AG04450 (cell line): ENCODE results near the gene ADGRG6. TPM values are rescaled to one million over a fixed set of nuclear protein-coding genes. Genes with fewer than 3 reads are reported as not detected.

Source experiments
- CTCF ChIA-PET: fragments of 300-600, 350-600 bp; formaldehyde crosslinking; extraction: SDS; loops from one replicate; lab custom pipeline; 2022; ENCODE audit warnings: antibody characterized with exemption, inconsistent platforms; lab: Charles Lee
- POLR2A ChIA-PET: fragments of 350-600 bp; formaldehyde crosslinking; extraction: SDS; loops from one replicate; lab custom pipeline; 2021; ENCODE audit warnings: antibody characterized with exemption, inconsistent platforms; lab: Yijun Ruan, JAX
- DNase-seq: peaks from one replicate; pipeline ENCODE4 v3.0.0-alpha.2; 2011; ENCODE audit warnings: low read depth, low spot score
- H3K27ac ChIP-seq: one replicate; pipeline ENCODE4 v1.5.1; 2012; ENCODE audit warnings: low read depth, low read length, control low read depth
- H3K27me3 ChIP-seq: one replicate; pipeline ENCODE4 v1.6.0; 2012; ENCODE audit warnings: low read length; ENCODE audit not compliant: control insufficient read depth, insufficient read depth
- H3K4me3 ChIP-seq: 2 replicates; pipeline ENCODE4 v1.5.1; 2011; ENCODE audit warnings: mild to moderate bottlenecking, low read depth, low read length, control low read depth
- H3K9me3 ChIP-seq: 2 replicates; pipeline ENCODE4 v1.5.1; 2012; ENCODE audit warnings: low read length; ENCODE audit not compliant: control insufficient read depth, insufficient read depth
- CTCF ChIP-seq: IDR thresholded peaks from 2 replicates; pipeline ENCODE4 v1.5.1; 2011; ENCODE audit warnings: low read depth, low read length, control low read depth, inconsistent platforms
- polyA plus RNA-seq: library from polyadenylated mRNA; depleted of rRNA; stranded (reverse); fragments of >200 nt; gene quantifications from 2 replicates; pipeline ENCODE4 v1.2.3, GENCODE V29; 2011

Gene ADGRG6
- polyA plus RNA-seq, 1 experiment = 16.2 TPM

- no peak overlapping the region for H3K27ac ChIP-seq
- H3K4me3 ChIP-seq = no peak overlapping the region
- no peaks in the 10 kb centered on the region for H3K27me3 ChIP-seq
- no peak for DNase-seq
- CTCF ChIA-PET = no interaction called here
- no peaks in the 10 kb centered on the region for H3K9me3 ChIP-seq
- TF ChIP-seq CTCF = no peak
- POLR2A ChIA-PET = no interaction called here
These were observed 98.7 kb downstream of the ADGRG6 start for GRCh38 chr6:142400495-142400894.

GRCh38 chr6:142401838-142402237 is 100.0 kb downstream of the ADGRG6 start:
- ChIA-PET CTCF (no interaction called here), POLR2A (no interaction called here)
- no peak for DNase-seq
- no peak overlapping the region for H3K27ac ChIP-seq
- H3K4me3 ChIP-seq = no peak overlapping the region
- TF ChIP-seq CTCF = no peak
- no peaks in the 10 kb centered on the region for H3K9me3 ChIP-seq
- H3K27me3 ChIP-seq = no peaks in the 10 kb centered on the region

- POLR2A ChIA-PET = no interaction called here
These were observed 102.9 kb downstream of the ADGRG6 start for GRCh38 chr6:142404751-142405150.

GRCh38 chr6:142406131-142406530 is 104.3 kb downstream of the ADGRG6 start:
- no peak for DNase-seq
- TF ChIP-seq CTCF = no peak
- Histone ChIP-seq H3K4me3 (no peak overlapping the region), H3K9me3 (no peaks in the 10 kb centered on the region), H3K27me3 (no peaks in the 10 kb centered on the region), H3K27ac (no peak overlapping the region)
- POLR2A ChIA-PET = no interaction called here
- CTCF ChIA-PET = no interaction called here

More at GRCh38 chr6:142404751-142405150, 102.9 kb downstream of the ADGRG6 start:
- Histone ChIP-seq H3K9me3 (no peaks in the 10 kb centered on the region), H3K27me3 (no peaks in the 10 kb centered on the region), H3K27ac (no peak overlapping the region), H3K4me3 (no peak overlapping the region)
- CTCF ChIA-PET = interaction anchor here (0.6 kb wide), 1 partner anchor 163 kb away, joined by 3 read pairs; no protein-coding TSS in a partner anchor
- no peak for DNase-seq
- TF ChIP-seq CTCF = no peak

- no peak for DNase-seq
- Histone ChIP-seq H3K9me3 (no peaks in the 10 kb centered on the region), H3K27ac (no peak overlapping the region), H3K27me3 (no peaks in the 10 kb centered on the region), H3K4me3 (no peak overlapping the region)
- no peak for TF ChIP-seq CTCF
- ChIA-PET CTCF (interaction anchor here (0.5 to 1.0 kb wide), 3 partner anchors 66 to 252 kb away, joined by 4 to 6 read pairs (median 4); no protein-coding TSS in a partner anchor), POLR2A (no interaction called here)
These were observed 106.0 kb downstream of the ADGRG6 start for GRCh38 chr6:142407685-142408273.
